ENCODE data around the gene SNX14.

The SNX14 gene

DNA sequence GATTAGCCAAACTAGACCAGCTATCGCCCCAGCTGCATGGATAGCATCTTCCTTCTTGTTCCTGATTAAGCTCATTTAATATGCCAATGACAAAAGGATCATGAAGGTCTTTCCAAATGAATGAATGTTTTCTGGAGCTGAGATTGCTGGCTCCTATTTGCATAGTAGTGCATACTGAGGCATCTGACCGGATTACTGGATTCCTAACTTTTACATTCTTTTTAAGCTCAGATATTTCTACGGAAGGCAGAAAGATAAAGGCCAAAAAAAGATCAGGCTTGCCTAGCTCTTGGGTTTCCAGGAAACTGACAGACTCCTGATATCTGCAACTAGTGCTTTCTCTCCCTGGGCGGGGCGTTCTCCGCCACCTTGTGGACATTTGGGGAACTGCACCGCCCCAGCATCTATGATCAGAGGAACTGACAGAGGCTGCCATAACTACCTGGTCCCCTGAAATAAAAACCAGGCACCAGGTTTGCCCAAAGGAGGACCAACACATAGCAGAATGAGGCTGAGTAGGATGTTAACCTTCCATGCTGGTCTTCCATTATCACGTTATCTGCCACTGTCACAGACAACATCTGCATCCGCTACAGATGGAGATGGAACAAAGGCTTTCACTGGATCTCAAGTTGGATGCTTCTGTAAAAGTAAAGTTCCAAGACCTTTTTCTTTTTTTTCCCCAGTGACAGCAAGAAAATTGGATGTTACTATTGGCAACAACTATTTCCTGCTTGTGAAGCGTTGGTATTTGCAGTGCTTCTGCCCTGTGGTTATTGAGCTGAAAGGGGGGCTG is 110.6 kb downstream of the SNX14 start:
- Histone ChIP-seq H3K27ac (ENCODE audit: extremely low read depth, low read depth, low read length) (no peak overlapping the region), H3K36me3 (ENCODE audit: control insufficient read depth in 2 of 2, insufficient read depth in 1 of 2, low read length in 2 of 2) (no peaks in the 10 kb centered on the region), H3K4me3 (ENCODE audit: low read depth, low read length) (no peak overlapping the region), H3K9me3 (ENCODE audit: control insufficient read depth, insufficient read depth, low read depth, low read length) (no peaks in the 10 kb centered on the region), H3K4me1 (ENCODE audit: control insufficient read depth, insufficient read depth, low read length) (no peaks in the 10 kb centered on the region)
- CTCF ChIA-PET: interaction anchor here (0.5 to 10.0 kb wide), 65 partner anchors 9 to 1720 kb away, joined by 3 to 179 read pairs (median 5); partner anchors contain the start of gene NT5E
- POLR2A ChIA-PET: interaction anchor here (1.0 to 2.0 kb wide), 3 partner anchors 33 to 195 kb away, joined by 3 to 7 read pairs (median 4); partner anchors contain the start of gene NT5E
- TF ChIP-seq ZNF10 (tag by site-specific recombination; IDR thresholded peaks at IDR 0.05) (0 out of 2 replicates have a peak, but pooled peaks have one; percentile 31), ZNF350 (tag by site-specific recombination; IDR thresholded peaks at IDR 0.05) (no peak), TRIM28 (IDR thresholded peaks at IDR 0.05; ENCODE audit: borderline replicate concordance, low read length) (no peak), KLF7 (tag by site-specific recombination; IDR thresholded peaks at IDR 0.05; ENCODE audit: borderline replicate concordance) (no peak), ZNF660 (tag by site-specific recombination; IDR thresholded peaks at IDR 0.05) (peak; percentile 63; the same call in 1 of the 2 replicates), KLF9 (tag by site-specific recombination; IDR thresholded peaks at IDR 0.05; ENCODE audit: low read depth) (peak; percentile 41; the same call in 1 of the 2 replicates), SALL2 (tag by site-specific recombination; IDR thresholded peaks at IDR 0.05; ENCODE audit: borderline replicate concordance) (no peak), ZNF654 (tag by site-specific recombination; IDR thresholded peaks at IDR 0.05; ENCODE audit: low read depth) (peak; percentile 62), GLI4 (tag by site-specific recombination; IDR thresholded peaks at IDR 0.05) (no peak), ZNF121 (tag by site-specific recombination; IDR thresholded peaks at IDR 0.05) (no peak), ZNF701 (tag by site-specific recombination; IDR thresholded peaks at IDR 0.05) (no peak), ZNF561 (tag by site-specific recombination; IDR thresholded peaks at IDR 0.05; ENCODE audit: borderline replicate concordance) (no peak), ZNF791 (tag by site-specific recombination; IDR thresholded peaks at IDR 0.05) (no peak), ZNF175 (tag by site-specific recombination; IDR thresholded peaks at IDR 0.05) (no peak), ZNF223 (tag by site-specific recombination; IDR thresholded peaks at IDR 0.05) (no peak), SCRT2 (tag by site-specific recombination; IDR thresholded peaks at IDR 0.05) (peak; percentile 98), KLF1 (tag by site-specific recombination; IDR thresholded peaks at IDR 0.05) (no peak), ZNF792 (tag by site-specific recombination; IDR thresholded peaks at IDR 0.05) (no peak), ZFP69B (tag by site-specific recombination; IDR thresholded peaks at IDR 0.05) (no peak), ZNF214 (tag by site-specific recombination; IDR thresholded peaks at IDR 0.05; ENCODE audit: borderline replicate concordance) (no peak), MEIS1 (CRISPR knock-in tag; IDR thresholded peaks at IDR 0.05; ENCODE audit: borderline replicate concordance) (no peak), ZNF266 (tag by site-specific recombination; IDR thresholded peaks at IDR 0.05; ENCODE audit: low read depth) (no peak)
- TF ChIP-seq, protein P1, sequence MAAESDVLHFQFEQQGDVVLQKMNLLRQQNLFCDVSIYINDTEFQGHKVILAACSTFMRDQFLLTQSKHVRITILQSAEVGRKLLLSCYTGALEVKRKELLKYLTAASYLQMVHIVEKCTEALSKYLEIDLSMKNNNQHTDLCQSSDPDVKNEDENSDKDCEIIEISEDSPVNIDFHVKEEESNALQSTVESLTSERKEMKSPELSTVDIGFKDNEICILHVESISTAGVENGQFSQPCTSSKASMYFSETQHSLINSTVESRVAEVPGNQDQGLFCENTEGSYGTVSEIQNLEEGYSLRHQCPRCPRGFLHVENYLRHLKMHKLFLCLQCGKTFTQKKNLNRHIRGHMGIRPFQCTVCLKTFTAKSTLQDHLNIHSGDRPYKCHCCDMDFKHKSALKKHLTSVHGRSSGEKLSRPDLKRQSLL (tag by site-specific recombination; IDR thresholded peaks at IDR 0.05): no peak
- TF ChIP-seq, protein P2, sequence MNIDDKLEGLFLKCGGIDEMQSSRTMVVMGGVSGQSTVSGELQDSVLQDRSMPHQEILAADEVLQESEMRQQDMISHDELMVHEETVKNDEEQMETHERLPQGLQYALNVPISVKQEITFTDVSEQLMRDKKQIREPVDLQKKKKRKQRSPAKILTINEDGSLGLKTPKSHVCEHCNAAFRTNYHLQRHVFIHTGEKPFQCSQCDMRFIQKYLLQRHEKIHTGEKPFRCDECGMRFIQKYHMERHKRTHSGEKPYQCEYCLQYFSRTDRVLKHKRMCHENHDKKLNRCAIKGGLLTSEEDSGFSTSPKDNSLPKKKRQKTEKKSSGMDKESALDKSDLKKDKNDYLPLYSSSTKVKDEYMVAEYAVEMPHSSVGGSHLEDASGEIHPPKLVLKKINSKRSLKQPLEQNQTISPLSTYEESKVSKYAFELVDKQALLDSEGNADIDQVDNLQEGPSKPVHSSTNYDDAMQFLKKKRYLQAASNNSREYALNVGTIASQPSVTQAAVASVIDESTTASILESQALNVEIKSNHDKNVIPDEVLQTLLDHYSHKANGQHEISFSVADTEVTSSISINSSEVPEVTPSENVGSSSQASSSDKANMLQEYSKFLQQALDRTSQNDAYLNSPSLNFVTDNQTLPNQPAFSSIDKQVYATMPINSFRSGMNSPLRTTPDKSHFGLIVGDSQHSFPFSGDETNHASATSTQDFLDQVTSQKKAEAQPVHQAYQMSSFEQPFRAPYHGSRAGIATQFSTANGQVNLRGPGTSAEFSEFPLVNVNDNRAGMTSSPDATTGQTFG (tag by site-specific recombination; IDR thresholded peaks at IDR 0.05; ENCODE audit: borderline replicate concordance): no peak
- TF ChIP-seq, protein P3, sequence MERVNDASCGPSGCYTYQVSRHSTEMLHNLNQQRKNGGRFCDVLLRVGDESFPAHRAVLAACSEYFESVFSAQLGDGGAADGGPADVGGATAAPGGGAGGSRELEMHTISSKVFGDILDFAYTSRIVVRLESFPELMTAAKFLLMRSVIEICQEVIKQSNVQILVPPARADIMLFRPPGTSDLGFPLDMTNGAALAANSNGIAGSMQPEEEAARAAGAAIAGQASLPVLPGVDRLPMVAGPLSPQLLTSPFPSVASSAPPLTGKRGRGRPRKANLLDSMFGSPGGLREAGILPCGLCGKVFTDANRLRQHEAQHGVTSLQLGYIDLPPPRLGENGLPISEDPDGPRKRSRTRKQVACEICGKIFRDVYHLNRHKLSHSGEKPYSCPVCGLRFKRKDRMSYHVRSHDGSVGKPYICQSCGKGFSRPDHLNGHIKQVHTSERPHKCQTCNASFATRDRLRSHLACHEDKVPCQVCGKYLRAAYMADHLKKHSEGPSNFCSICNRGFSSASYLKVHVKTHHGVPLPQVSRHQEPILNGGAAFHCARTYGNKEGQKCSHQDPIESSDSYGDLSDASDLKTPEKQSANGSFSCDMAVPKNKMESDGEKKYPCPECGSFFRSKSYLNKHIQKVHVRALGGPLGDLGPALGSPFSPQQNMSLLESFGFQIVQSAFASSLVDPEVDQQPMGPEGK (tag by site-specific recombination; IDR thresholded peaks at IDR 0.05): no peak
- TF ChIP-seq, protein P4, sequence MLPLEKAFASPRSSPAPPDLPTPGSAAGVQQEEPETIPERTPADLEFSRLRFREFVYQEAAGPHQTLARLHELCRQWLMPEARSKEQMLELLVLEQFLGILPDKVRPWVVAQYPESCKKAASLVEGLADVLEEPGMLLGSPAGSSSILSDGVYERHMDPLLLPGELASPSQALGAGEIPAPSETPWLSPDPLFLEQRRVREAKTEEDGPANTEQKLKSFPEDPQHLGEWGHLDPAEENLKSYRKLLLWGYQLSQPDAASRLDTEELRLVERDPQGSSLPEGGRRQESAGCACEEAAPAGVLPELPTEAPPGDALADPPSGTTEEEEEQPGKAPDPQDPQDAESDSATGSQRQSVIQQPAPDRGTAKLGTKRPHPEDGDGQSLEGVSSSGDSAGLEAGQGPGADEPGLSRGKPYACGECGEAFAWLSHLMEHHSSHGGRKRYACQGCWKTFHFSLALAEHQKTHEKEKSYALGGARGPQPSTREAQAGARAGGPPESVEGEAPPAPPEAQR (tag by site-specific recombination; IDR thresholded peaks at IDR 0.05): no peak
- TF ChIP-seq, protein P5, sequence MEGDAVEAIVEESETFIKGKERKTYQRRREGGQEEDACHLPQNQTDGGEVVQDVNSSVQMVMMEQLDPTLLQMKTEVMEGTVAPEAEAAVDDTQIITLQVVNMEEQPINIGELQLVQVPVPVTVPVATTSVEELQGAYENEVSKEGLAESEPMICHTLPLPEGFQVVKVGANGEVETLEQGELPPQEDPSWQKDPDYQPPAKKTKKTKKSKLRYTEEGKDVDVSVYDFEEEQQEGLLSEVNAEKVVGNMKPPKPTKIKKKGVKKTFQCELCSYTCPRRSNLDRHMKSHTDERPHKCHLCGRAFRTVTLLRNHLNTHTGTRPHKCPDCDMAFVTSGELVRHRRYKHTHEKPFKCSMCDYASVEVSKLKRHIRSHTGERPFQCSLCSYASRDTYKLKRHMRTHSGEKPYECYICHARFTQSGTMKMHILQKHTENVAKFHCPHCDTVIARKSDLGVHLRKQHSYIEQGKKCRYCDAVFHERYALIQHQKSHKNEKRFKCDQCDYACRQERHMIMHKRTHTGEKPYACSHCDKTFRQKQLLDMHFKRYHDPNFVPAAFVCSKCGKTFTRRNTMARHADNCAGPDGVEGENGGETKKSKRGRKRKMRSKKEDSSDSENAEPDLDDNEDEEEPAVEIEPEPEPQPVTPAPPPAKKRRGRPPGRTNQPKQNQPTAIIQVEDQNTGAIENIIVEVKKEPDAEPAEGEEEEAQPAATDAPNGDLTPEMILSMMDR (tag by site-specific recombination; IDR thresholded peaks at IDR 0.05): peak; percentile 76
